Endothelial cell of umbilical vein (primary cell): ENCODE data around the gene ANKZF1. TPM values are rescaled to one million over a fixed set of nuclear protein-coding genes. Genes with fewer than 3 reads are reported as not detected.
A peak's percentile ranks its signal among the peaks of the same experiment; 100 is the strongest.

Experiments used
- BruUV-seq: library from RNA; stranded (reverse); fragments of 400-500 nt; replicated peaks from 2 replicates; lab custom pipeline; 2021; lab: Mats Ljungman, UMichigan
- CTCF ChIA-PET: fragments of 300-600, 350-600 bp; sonication (Branson Sonifier 250); formaldehyde crosslinking; loops from one replicate; lab custom pipeline; 2021; ENCODE audit warnings: antibody characterized with exemption, inconsistent platforms; lab: Charles Lee
- POLR2A ChIA-PET: fragments of 300-600, 350-600 bp; sonication (Branson Sonifier 250); formaldehyde crosslinking; loops from one replicate; lab custom pipeline; 2021; ENCODE audit warnings: antibody characterized with exemption, inconsistent platforms; lab: Charles Lee
- DNase-seq: peaks from one replicate; pipeline ENCODE4 v3.0.0-alpha.2; 2011; ENCODE audit warnings: low read depth, low spot score
- FAIRE-seq: peaks from 2 replicates; lab custom pipeline; 2011; peaks lifted over from hg19 to GRCh38; lab: Jason Lieb, UNC
- H2AFZ ChIP-seq: 2 replicates; pipeline ENCODE4 v1.6.0; 2012; ENCODE audit warnings: low read depth, low read length, control low read depth, inconsistent platforms
- H3K27ac ChIP-seq: 2 replicates; pipeline ENCODE4 v1.5.1; 2011; ENCODE audit warnings: low read depth, mild to moderate bottlenecking, control low read depth, low read length, moderate library complexity; ENCODE audit not compliant: insufficient read depth
- H3K27me3 ChIP-seq, 2 experiments: 2 replicates each; pipeline versions ENCODE4 v1.6.0 to v1.6.1; 2011; ENCODE audit warnings: low read length in 2 of 2, mixed read lengths in 1 of 2; ENCODE audit not compliant: control insufficient read depth in 2 of 2, insufficient read depth in 2 of 2
- H3K36me3 ChIP-seq, 2 experiments: 2 replicates in 1 of 2; 3 replicates in 1 of 2; pipeline ENCODE4 v1.5.1; 2011; ENCODE audit warnings: low read length in 2 of 2, mild to moderate bottlenecking in 1 of 2, moderate library complexity in 1 of 2; ENCODE audit not compliant: control insufficient read depth in 2 of 2, insufficient read depth in 2 of 2; ENCODE audit errors: extremely low read depth in 1 of 2
- H3K4me1 ChIP-seq: 3 replicates; pipeline ENCODE4 v1.5.1; 2011; ENCODE audit warnings: mild to moderate bottlenecking, low read length; ENCODE audit not compliant: control insufficient read depth, insufficient read depth; ENCODE audit errors: extremely low read depth
- H3K4me2 ChIP-seq: 2 replicates; pipeline ENCODE4 v1.6.1; 2011; ENCODE audit warnings: low read length, control low read depth, mixed read lengths; ENCODE audit not compliant: insufficient read depth
- H3K4me3 ChIP-seq, 3 experiments: fragments of 200-600 bp in 1 of 3; sonication (generic), shearing (Covaris generic) in 1 of 3; replicated peaks in 1 of 3; 2 replicates each; pipeline ENCODE4 v1.5.1; 2011 to 2016; ENCODE audit warnings: control low read depth in 3 of 3, low read length in 3 of 3, mild to moderate bottlenecking in 2 of 3, inconsistent platforms in 1 of 3, low read depth in 1 of 3, moderate library complexity in 1 of 3; ENCODE audit not compliant: insufficient read depth in 1 of 3
- H3K79me2 ChIP-seq: 2 replicates; pipeline ENCODE4 v1.6.0; 2012; ENCODE audit warnings: low read length, inconsistent platforms; ENCODE audit not compliant: control insufficient read depth, insufficient read depth
- H3K9ac ChIP-seq: replicated peaks from 2 replicates; pipeline ENCODE3; 2011; ENCODE audit warnings: low read length, control low read depth; ENCODE audit not compliant: insufficient read depth; ENCODE audit errors: extremely low read depth
- H3K9me1 ChIP-seq: replicated peaks from 3 replicates; pipeline ENCODE4 v1.6.0; 2011; ENCODE audit warnings: mild to moderate bottlenecking, low read length; ENCODE audit not compliant: control insufficient read depth, insufficient read depth; ENCODE audit errors: extremely low read depth
- H3K9me3 ChIP-seq: replicated peaks from 2 replicates; pipeline ENCODE4 v1.5.1; 2012; ENCODE audit warnings: low read length, inconsistent platforms; ENCODE audit not compliant: control insufficient read depth, insufficient read depth
- H4K20me1 ChIP-seq: replicated peaks from 2 replicates; pipeline ENCODE3; 2011; ENCODE audit warnings: mild to moderate bottlenecking, low read length; ENCODE audit not compliant: control insufficient read depth, insufficient read depth; ENCODE audit errors: extremely low read depth
- CTCF ChIP-seq, 2 donors: IDR thresholded peaks; 1 replicate in 1 of 2; 2 replicates in 1 of 2; pipeline ENCODE4 v1.5.1; 2011; ENCODE audit warnings: low read length in 2 of 2, mild to moderate bottlenecking in 2 of 2, moderate library complexity in 2 of 2, control low read depth in 1 of 2, inconsistent platforms in 1 of 2, low read depth in 1 of 2; ENCODE audit not compliant: insufficient read depth in 1 of 2; ENCODE audit errors: extremely low read depth in 1 of 2
- EZH2 ChIP-seq: IDR thresholded peaks from 2 replicates; pipeline ENCODE4 v1.6.1; 2012; ENCODE audit warnings: borderline replicate concordance, low read depth, mild to moderate bottlenecking, moderate library complexity, low read length, inconsistent platforms; ENCODE audit not compliant: severe bottlenecking
- FOS ChIP-seq: IDR thresholded peaks from 2 replicates; pipeline ENCODE4 v1.6.1; 2011; ENCODE audit warnings: mild to moderate bottlenecking, low read length, moderate library complexity, borderline replicate concordance; ENCODE audit not compliant: insufficient read depth
- GATA2 ChIP-seq: IDR thresholded peaks from 2 replicates; pipeline ENCODE4 v1.7.0; 2011; ENCODE audit warnings: low read depth, mild to moderate bottlenecking, moderate library complexity, mixed read lengths, low read length; ENCODE audit not compliant: insufficient read length, insufficient read depth
- JUN ChIP-seq: IDR thresholded peaks from 2 replicates; pipeline ENCODE4 v1.6.1; 2011; ENCODE audit warnings: borderline replicate concordance, low read depth; ENCODE audit not compliant: insufficient read length, insufficient read depth
- MAX ChIP-seq: IDR thresholded peaks from 2 replicates; pipeline ENCODE4 v1.6.1; 2011; ENCODE audit not compliant: insufficient read depth, insufficient read length
- MYC ChIP-seq: IDR thresholded peaks from one replicate; pipeline ENCODE4 v1.6.1; 2011; ENCODE audit warnings: mild to moderate bottlenecking, low read depth, low read length
- POLR2A ChIP-seq: IDR thresholded peaks from 2 replicates; pipeline ENCODE4 v1.6.1; 2012; ENCODE audit warnings: low read depth, mild to moderate bottlenecking, control low read depth, low read length
- POLR2AphosphoS5 ChIP-seq: IDR thresholded peaks from 2 replicates; pipeline ENCODE4 v1.6.1; 2012; ENCODE audit warnings: low read depth, mild to moderate bottlenecking, control low read depth, low read length, moderate library complexity; ENCODE audit not compliant: insufficient read depth
- dilution Hi-C: fragments of 300-500 bp; cut with MboI; formaldehyde crosslinking; loops from one replicate; pipeline ENCODE4 v1.15.0; 2019; ENCODE audit warnings: low sequenced_read_pairs; ENCODE audit not compliant: extremely low pct_ligation_motif_present
- intact Hi-C: fragments of 100-400 bp; cut with micrococcal nuclease; formaldehyde crosslinking; loops from one replicate; pipeline ENCODE4 v1.10.0; 2022
- polyA plus RNA-seq, 4 experiments: library from polyadenylated mRNA; depleted of rRNA in 3 of 4; stranded (reverse) in 3 of 4; unstranded in 1 of 4; fragments of >200 nt; gene quantifications; 2 replicates each; pipeline versions ENCODE4 v1.2.1 to v1.2.3, GENCODE V29; 2011 to 2012; ENCODE audit warnings: missing spikeins in 1 of 4
- total RNA-seq: library from RNA; stranded (reverse); gene quantifications from 2 replicates; pipeline ENCODE4 v1.2.3, GENCODE V29; 2021

The ANKZF1 gene
- total and polyA plus RNA-seq, 2 donors (not counting 3 experiments of a cell fraction or from before 2014, with no cell fraction given) = 26.5 to 36.2 TPM

GRCh38 chr2:219253753-219254589 lies 24.4 kb downstream of the ANKZF1 start, which contains the start of gene TUBA4A:
Gene TUBA4A, minus strand, starts transcription at chr2:219253918. Its CDS starts 60 bp downstream, at chr2:219253858.
- no peaks in the 10 kb centered on the region for H3K79me2 ChIP-seq
- H3K27me3 ChIP-seq = peaks cover 15 to 16% of the 10 kb centered on the region in 2 experiments
- intact Hi-C loops = loop anchor here (1.0 to 2.0 kb wide), 3 partner anchors 25 to 41 kb away; partner anchors contain the start of genes ABCB6 and DNAJB2
- BruUV-seq = no TSS peak
- H3K27ac ChIP-seq = no peak within 1 kb of the TSS
- ChIA-PET POLR2A (interaction anchor here (1.3 kb wide), 1 partner anchor 9 kb away, joined by 5 read pairs; the partner anchor contains the start of genes GLB1L and STK16), CTCF (interaction anchor here (1.0 to 2.5 kb wide), 6 partner anchors 9 to 41 kb away, joined by 3 to 14 read pairs (median 4); partner anchors contain the start of genes DNAJB2, GLB1L and STK16)
- H3K9me1 ChIP-seq = no peaks in the 10 kb centered on the region
- peak within 1 kb of the TSS; percentile 92 for H2AFZ ChIP-seq
- no peaks in the 10 kb centered on the region for H4K20me1 ChIP-seq
- H3K4me1 ChIP-seq = peaks cover 36% of the 10 kb centered on the region
- TF ChIP-seq POLR2AphosphoS5 (no peak), MYC (no peak), MAX (no peak), CTCF (IDR thresholded peaks at IDR 0.05; ENCODE audit: extremely low read depth in 1 of 2, insufficient read depth in 1 of 2, low read depth in 1 of 2, low read length in 2 of 2) (no peak), FOS (no peak), GATA2 (no peak), JUN (no peak), POLR2A (no peak), EZH2 (no peak)
- no peaks in the 10 kb centered on the region for H3K9me3 ChIP-seq
- H3K4me2 ChIP-seq = peak within 1 kb of the TSS; percentile 78
- peak; percentile 67 for DNase-seq
- H3K4me3 ChIP-seq = peak within 1 kb of the TSS; percentile 32 to 53 (median 34)
- peak; percentile 70 for FAIRE-seq
- dilution Hi-C loops = no loop called here
- peak within 1 kb of the TSS; percentile 21 for H3K9ac ChIP-seq
- no peaks in the 10 kb centered on the region for H3K36me3 ChIP-seq
